Tibial artery (tissue), 4 donors: Measurements from ENCODE around the gene OTOP2.
"Not testable (repeated sequence)": the region's sequence is repeated elsewhere in the genome, so short reads cannot be mapped to it uniquely, and the experiment has no call there.

ENCODE experiments used
- DNase-seq, 2 donors: peaks; one replicate each; pipeline ENCODE4 v3.0.0-alpha.2; 2019
- H3K27ac ChIP-seq, 2 donors: fragments of 200-600 bp; sonication (generic) in 1 of 2; 1 replicate in 1 of 2; 2 replicates in 1 of 2; pipeline ENCODE4 v1.5.1; 2018 to 2019; ENCODE audit warnings: mild to moderate bottlenecking in 1 of 2
- H3K27me3 ChIP-seq, 2 donors: fragments of 200-600 bp; sonication (generic) in 1 of 2; one replicate each; pipeline versions ENCODE4 v1.5.1 to v1.6.0; 2016 to 2019
- H3K36me3 ChIP-seq, 3 donors: fragments of 200-600 bp; sonication (generic) in 2 of 3; one replicate each; pipeline ENCODE4 v1.5.1; 2016 to 2019; ENCODE audit warnings: mild to moderate bottlenecking in 2 of 3
- H3K4me1 ChIP-seq, 4 donors: fragments of 200-600 bp; sonication (generic) in 2 of 4; 1 replicate in 3 of 4; 2 replicates in 1 of 4; pipeline ENCODE4 v1.5.1; 2016 to 2019
- H3K4me3 ChIP-seq, 2 donors: fragments of 200-600 bp; sonication (generic) in 1 of 2; 1 replicate in 1 of 2; 2 replicates in 1 of 2; pipeline ENCODE4 v1.5.1; 2018 to 2019; ENCODE audit warnings: mild to moderate bottlenecking in 2 of 2
- H3K9me3 ChIP-seq, 3 donors: fragments of 200-600 bp; sonication (generic) in 1 of 3; one replicate each; pipeline ENCODE4 v1.5.1; 2016 to 2019
- intact Hi-C: fragments of 100-400 bp; cut with DNase I; formaldehyde crosslinking; loops from one replicate; pipeline ENCODE4 v1.15.0; 2023; ENCODE audit warnings: low total_unique reads
- TF ChIP-seq, protein P1 (sequence below), 2 experiments: fragments of 200-600 bp in 1 of 2; fragments of 450-650 bp in 1 of 2; IDR thresholded peaks; one replicate each; pipeline ENCODE4 v1.5.1; 2017 to 2019; ENCODE audit warnings: antibody characterized with exemption in 2 of 2, mild to moderate bottlenecking in 1 of 2, moderate library complexity in 1 of 2

The OTOP2 gene

DNA sequence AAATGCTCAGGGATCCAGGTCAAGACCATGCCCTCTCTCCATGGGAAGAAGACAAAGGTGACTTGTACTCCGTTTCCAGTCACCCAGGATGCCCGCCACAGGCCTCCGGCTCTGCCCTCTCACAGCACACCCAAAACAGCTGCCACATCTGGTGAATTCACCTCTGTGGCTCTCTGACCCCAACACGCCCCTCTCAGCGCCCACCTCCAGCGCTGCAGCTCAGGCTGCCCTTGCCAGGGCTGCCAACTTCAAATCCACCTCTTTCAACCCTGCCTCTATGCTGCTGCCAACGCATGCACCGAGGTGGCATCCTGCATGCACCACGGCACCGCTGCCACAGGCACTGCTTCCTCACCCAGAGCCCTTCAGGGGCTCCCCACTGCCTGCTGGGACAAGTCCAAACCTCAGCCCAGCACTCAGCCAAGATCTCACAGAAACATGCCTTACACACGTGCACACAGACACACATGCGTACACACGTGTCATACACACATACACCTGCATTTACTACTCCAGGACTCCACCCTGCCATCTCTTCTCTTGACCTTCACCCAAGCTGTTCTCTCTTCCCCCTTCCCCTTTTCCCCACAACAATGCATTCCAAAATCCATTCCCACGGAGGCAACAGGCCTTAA, 41.0 kb downstream of the OTOP2 start:
- Histone ChIP-seq H3K4me1 (peaks cover 0 to 15% (median 0%) of the 10 kb centered on the region in 4 donors), H3K9me3 (no peaks in the 10 kb centered on the region), H3K27ac (no peak overlapping the region), H3K4me3 (no peak overlapping the region), H3K27me3 (peaks cover 0 to 29% of the 10 kb centered on the region in 2 donors), H3K36me3 (no peaks in the 10 kb centered on the region)
- intact Hi-C loops: loop anchor here (5.0 to 10.0 kb wide), 2 partner anchors 47 to 240 kb away; partner anchors contain the start of genes MRPL58 and NUP85
- TF ChIP-seq, protein P1, sequence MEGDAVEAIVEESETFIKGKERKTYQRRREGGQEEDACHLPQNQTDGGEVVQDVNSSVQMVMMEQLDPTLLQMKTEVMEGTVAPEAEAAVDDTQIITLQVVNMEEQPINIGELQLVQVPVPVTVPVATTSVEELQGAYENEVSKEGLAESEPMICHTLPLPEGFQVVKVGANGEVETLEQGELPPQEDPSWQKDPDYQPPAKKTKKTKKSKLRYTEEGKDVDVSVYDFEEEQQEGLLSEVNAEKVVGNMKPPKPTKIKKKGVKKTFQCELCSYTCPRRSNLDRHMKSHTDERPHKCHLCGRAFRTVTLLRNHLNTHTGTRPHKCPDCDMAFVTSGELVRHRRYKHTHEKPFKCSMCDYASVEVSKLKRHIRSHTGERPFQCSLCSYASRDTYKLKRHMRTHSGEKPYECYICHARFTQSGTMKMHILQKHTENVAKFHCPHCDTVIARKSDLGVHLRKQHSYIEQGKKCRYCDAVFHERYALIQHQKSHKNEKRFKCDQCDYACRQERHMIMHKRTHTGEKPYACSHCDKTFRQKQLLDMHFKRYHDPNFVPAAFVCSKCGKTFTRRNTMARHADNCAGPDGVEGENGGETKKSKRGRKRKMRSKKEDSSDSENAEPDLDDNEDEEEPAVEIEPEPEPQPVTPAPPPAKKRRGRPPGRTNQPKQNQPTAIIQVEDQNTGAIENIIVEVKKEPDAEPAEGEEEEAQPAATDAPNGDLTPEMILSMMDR (IDR thresholded peaks at IDR 0.05): no peak
- DNase-seq: no peak

DNA sequence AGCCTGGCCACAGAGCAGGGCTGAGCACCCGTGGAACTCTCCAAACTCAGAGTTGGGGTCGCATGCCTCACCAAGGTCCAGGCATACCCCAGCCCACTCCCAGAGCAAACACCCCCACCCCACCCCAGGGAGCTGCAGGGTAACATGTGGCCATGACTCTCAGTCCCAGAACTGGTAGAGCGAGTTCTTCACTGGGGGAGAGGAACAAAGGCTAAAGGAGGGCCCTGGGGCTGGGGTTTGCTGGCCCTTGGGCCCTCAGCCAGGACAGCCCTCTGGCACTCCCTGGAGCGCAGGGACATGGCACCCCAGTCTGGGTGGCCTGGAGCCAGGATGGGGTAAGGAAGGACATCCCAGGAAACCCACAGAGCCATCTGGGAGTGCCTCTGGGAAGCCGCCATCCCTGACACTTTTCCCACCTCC, 44.3 kb downstream of the OTOP2 start:
- no peaks in the 10 kb centered on the region for H3K9me3 ChIP-seq
- peaks cover 0 to 48% of the 10 kb centered on the region in 2 donors for H3K27me3 ChIP-seq
- intact Hi-C loops: loop anchor here (10.0 kb wide), 1 partner anchor 236 kb away; the partner anchor contains the start of gene NUP85
- no peak overlapping the region for H3K27ac ChIP-seq
- peaks cover 0 to 33% (median 17%) of the 10 kb centered on the region in 4 donors for H3K4me1 ChIP-seq
- no peaks in the 10 kb centered on the region for H3K36me3 ChIP-seq
- no peak for DNase-seq
- H3K4me3 ChIP-seq: no peak overlapping the region
- TF ChIP-seq, protein P1 (IDR thresholded peaks at IDR 0.05): no peak

DNA sequence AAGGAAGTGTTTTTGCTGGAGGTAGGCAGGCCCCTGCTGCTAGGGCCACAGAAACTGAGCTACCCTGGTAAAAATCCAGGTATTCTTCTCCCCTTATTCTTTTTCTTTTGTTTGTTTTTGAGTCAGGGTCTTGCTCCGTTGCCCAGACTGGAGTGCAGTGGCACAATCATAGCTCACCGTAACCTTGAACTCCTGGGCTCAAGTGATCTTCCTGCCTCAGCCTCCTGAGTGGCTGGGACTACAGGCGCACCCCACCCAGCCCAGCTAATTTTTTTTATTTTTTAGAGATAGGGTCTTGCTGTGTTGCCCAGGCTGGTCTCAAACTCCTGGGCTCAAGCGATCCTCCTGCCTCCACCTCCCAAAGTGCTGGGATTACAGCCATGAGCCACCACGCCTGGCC, 45.4 kb downstream of the OTOP2 start:
- peaks cover 0 to 40% of the 10 kb centered on the region in 2 donors for H3K27me3 ChIP-seq
- not testable (repeated sequence) for H3K9me3 ChIP-seq, H3K27ac ChIP-seq, H3K4me3 ChIP-seq, H3K36me3 ChIP-seq, DNase-seq
- intact Hi-C loops: loop anchor here (10.0 kb wide), 1 partner anchor 235 kb away; the partner anchor contains the start of gene NUP85
- peaks cover 0 to 33% (median 17%) of the 10 kb centered on the region in 4 donors for H3K4me1 ChIP-seq

DNA sequence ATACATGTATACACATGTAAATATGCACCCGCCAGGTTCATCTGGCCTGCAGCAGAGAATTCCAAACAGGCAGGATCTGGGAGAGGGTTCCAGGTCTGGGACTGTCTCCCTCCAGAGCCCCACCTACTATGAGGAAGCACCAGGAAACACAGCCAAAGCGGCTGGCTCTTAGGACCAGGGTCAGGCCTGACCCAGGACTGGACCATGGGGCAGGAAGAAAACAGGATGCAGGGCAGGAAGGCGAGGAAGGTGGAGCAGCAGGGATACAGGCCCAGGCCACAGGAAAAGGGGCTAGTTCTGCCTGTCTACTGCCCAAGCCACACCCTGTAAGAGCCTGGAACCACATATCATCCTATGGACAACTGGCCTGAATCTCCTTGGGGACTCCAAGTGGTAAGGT, 46.3 kb downstream of the OTOP2 start:
- no peak overlapping the region for H3K4me3 ChIP-seq
- H3K27me3 ChIP-seq: peaks cover 0 to 44% of the 10 kb centered on the region in 2 donors
- intact Hi-C loops: no loop called here
- no peaks in the 10 kb centered on the region for H3K9me3 ChIP-seq
- TF ChIP-seq, protein P1 (IDR thresholded peaks at IDR 0.05): no peak
- no peaks in the 10 kb centered on the region for H3K36me3 ChIP-seq
- no peak for DNase-seq
- no peak overlapping the region for H3K27ac ChIP-seq
- H3K4me1 ChIP-seq: peaks cover 0 to 29% (median 17%) of the 10 kb centered on the region in 4 donors

DNA sequence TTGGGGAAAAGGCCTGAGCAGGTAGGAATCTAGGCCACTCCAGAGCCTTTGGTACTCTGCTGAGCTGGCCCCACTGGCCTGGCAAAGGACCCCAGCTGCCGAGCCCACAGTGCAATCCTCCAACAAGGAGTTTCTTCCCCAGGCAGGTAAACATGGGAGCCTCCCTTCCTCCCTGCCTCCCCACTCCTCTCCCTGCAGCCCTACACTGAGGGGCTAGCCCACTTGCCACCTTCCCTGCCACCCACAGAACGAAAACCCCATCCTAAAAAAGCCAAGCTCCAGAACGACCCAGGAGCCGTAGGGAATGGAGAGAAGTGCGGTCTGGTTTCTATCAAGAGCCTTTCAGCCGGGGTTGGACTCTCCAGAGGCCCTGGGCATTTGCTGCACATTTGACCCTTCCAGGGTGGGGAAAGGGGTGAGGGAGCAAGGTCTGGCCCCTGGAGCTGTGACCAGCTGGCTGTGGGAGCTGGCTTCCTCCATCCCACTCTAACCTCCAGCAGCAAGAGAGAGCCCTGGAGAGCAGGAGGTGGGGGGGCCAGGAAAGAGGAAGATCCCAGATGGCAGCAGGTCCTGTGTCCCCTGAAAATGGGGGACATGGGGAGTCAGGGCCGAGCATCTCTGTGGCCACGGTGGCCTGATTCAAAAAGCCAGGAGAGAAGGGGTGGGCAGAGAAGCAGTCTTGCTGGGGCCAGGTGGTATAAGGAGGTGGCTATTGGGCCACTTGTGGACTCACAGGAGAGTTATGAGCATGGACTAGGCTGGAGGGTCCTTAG, 47.2 kb downstream of the OTOP2 start:
- Histone ChIP-seq H3K9me3 (no peaks in the 10 kb centered on the region), H3K4me3 (peak overlapping the region; percentile 55 to 72), H3K4me1 (peaks cover 0 to 29% (median 17%) of the 10 kb centered on the region in 4 donors), H3K36me3 (no peaks in the 10 kb centered on the region), H3K27me3 (peaks cover 0 to 44% of the 10 kb centered on the region in 2 donors), H3K27ac (no peak overlapping the region)
- DNase-seq: no peak
- intact Hi-C loops: no loop called here
- TF ChIP-seq, protein P1 (IDR thresholded peaks at IDR 0.05): no peak

DNA sequence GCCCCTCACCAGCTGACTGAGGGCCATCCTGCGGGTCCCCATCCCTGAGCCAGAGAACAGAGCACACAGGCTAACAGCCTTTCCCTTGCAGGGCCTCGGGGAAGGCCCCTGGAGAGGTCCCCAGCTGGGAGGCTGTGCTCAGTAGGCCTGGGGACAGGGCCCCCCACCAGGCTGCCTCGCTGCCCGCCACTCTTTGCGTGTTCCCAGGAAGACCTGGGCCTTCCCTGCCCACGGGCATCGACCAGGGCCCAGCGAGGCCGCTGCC, 47.7 kb downstream of the OTOP2 start:
- TF ChIP-seq, protein P1 (IDR thresholded peaks at IDR 0.05): no peak
- H3K4me3 ChIP-seq: peak overlapping the region; percentile 55 to 72
- peaks cover 0 to 44% of the 10 kb centered on the region in 2 donors for H3K27me3 ChIP-seq
- no peak overlapping the region for H3K27ac ChIP-seq
- no peaks in the 10 kb centered on the region for H3K9me3 ChIP-seq
- H3K4me1 ChIP-seq: peaks cover 0 to 29% (median 17%) of the 10 kb centered on the region in 4 donors
- H3K36me3 ChIP-seq: no peaks in the 10 kb centered on the region
- intact Hi-C loops: no loop called here
- DNase-seq: no peak
